H1 (cell line): ENCODE data around the gene LY6G6F. TPM values are rescaled to one million over a fixed set of nuclear protein-coding genes. Genes with fewer than 3 reads are reported as not detected.

Source experiments
- RAD21 ChIP-seq, 2 experiments: IDR thresholded peaks in 1 of 2; conservative IDR thresholded peaks in 1 of 2; 2 replicates each; pipeline ENCODE4 v1.6.1; 2011; ENCODE audit warnings: low read depth in 2 of 2, low read length in 2 of 2, improper control_type of control experiment in 1 of 2, inconsistent platforms in 1 of 2, mild to moderate bottlenecking in 1 of 2, moderate library complexity in 1 of 2
- polyA plus RNA-seq, 7 experiments: library from polyadenylated mRNA; depleted of rRNA in 3 of 7; stranded (reverse) in 5 of 7; unstranded in 2 of 7; fragments of >200 nt in 5 of 7; fragments of 200-250 nt in 2 of 7; gene quantifications; 1 replicate in 5 of 7; 2 replicates in 1 of 7; 4 replicates in 1 of 7; pipeline versions ENCODE4 v1.2.1 to v1.2.3, GENCODE V29; 2011 to 2013; ENCODE audit warnings: missing spikeins in 2 of 7, mixed read lengths in 2 of 7
- total RNA-seq: library from RNA; stranded (reverse); fragmentation: NEBNext Ultra II Directional; extraction: Animal tissue kit (Norgen Biotek cat#: 25700); gene quantifications from 2 replicates; pipeline ENCODE4 v1.2.1, GENCODE V29; 2021

LY6G6F gene
- total and polyA plus RNA-seq, 2 of the 8 experiments (the other 6 are each of a cell fraction or from before 2014, with no cell fraction given): not detected

DNA sequence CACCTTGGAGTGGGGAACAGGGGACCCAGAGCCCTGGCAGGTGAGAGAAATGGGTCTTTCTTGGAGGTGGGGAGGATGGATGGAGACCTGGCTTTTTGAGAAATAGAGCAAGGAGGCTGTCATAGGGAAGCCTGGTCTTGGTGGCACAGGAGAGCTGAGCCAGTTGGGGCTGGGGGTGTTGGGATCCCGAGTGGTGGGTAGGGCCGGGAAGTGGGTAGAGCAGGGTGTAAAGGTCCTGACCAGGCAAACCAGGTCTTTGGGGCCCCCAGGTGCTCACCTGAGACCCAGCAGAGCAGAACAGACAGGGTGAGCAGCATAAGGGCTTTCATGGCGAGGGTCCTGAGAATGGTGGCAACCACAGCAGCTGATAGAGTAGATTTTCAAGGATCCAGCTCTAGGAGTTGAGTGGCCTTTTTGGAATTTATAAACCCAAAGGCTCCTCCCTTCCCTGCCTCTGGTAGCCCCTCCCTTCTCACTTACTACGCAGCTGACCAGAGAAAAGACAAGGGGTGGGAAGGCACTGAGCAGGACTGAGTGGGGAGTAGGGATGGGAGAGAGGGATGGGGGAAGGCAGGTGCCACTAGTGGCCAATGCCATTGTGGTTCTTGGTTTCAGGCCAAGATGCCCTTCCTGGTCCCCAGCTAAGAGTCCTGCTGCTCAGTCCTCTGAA, 14.8 kb downstream of the LY6G6F start, which contains the start of gene LY6G6C (continued):
- TF ChIP-seq RAD21 (IDR thresholded peaks at IDR 0.05 in 1 of 2, conservative IDR thresholded peaks at IDR 0.05 in 1 of 2; ENCODE audit: low read depth in 2 of 2, low read length in 2 of 2): no peak
